ENCODE measurements around the gene YJEFN3. TPM values are rescaled to one million over a fixed set of nuclear protein-coding genes. Genes with fewer than 3 reads are reported as not detected.
A peak's percentile ranks its signal among the peaks of the same experiment; 100 is the strongest.

The YJEFN3 gene
- total and polyA plus RNA-seq, 10 of the 15 experiments (the other 5 are each of a cell fraction or from before 2014, with no cell fraction given) = 0.05 to 6.9 (median 3.5) TPM

DNA sequence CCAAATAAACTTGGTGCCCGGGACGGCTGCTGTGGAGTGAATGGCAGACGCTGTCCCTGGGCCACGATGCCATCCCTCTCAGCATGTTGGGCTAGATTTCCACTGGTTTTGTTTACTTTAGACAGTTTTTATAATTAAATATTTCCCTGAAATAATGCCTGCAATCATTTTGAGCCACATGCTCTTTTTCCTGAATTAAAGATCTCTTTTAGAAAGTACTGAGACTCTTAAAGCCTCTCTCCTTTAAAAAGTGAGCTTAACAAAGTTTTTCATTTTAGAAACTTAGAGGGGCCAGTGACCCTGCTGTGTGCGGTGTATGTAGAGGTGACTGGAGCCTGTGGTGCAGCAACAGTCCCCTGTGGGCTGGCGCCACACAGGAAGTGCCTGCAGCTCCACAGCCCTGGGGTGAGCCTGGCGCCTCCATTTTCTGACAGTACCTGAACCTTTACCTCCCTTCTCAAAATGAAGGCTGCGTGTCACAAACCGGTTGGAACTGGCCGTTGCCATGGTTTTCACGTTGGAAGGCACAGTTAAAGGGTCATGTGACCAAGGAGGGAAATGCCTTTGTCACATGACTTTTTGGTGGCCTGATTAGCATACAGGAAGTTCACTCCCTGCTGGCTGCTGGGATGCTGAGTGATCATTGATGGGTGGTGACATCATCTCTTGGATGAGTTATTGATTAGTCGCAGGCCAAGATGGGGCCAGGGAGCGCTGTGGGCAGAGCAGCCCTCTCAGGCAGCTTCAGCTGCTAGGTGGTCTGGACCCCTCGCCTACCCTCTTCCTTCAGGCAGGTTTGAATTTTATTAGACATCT, 39.6 kb upstream of the YJEFN3 start (continued):
- TF ChIP-seq, protein P1, sequence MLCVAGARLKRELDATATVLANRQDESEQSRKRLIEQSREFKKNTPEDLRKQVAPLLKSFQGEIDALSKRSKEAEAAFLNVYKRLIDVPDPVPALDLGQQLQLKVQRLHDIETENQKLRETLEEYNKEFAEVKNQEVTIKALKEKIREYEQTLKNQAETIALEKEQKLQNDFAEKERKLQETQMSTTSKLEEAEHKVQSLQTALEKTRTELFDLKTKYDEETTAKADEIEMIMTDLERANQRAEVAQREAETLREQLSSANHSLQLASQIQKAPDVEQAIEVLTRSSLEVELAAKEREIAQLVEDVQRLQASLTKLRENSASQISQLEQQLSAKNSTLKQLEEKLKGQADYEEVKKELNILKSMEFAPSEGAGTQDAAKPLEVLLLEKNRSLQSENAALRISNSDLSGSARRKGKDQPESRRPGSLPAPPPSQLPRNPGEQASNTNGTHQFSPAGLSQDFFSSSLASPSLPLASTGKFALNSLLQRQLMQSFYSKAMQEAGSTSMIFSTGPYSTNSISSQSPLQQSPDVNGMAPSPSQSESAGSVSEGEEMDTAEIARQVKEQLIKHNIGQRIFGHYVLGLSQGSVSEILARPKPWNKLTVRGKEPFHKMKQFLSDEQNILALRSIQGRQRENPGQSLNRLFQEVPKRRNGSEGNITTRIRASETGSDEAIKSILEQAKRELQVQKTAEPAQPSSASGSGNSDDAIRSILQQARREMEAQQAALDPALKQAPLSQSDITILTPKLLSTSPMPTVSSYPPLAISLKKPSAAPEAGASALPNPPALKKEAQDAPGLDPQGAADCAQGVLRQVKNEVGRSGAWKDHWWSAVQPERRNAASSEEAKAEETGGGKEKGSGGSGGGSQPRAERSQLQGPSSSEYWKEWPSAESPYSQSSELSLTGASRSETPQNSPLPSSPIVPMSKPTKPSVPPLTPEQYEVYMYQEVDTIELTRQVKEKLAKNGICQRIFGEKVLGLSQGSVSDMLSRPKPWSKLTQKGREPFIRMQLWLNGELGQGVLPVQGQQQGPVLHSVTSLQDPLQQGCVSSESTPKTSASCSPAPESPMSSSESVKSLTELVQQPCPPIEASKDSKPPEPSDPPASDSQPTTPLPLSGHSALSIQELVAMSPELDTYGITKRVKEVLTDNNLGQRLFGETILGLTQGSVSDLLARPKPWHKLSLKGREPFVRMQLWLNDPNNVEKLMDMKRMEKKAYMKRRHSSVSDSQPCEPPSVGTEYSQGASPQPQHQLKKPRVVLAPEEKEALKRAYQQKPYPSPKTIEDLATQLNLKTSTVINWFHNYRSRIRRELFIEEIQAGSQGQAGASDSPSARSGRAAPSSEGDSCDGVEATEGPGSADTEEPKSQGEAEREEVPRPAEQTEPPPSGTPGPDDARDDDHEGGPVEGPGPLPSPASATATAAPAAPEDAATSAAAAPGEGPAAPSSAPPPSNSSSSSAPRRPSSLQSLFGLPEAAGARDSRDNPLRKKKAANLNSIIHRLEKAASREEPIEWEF (IDR thresholded peaks at IDR 0.05; ENCODE audit: insufficient replicate concordance, low read depth, low read length) = no peak
- TF ChIP-seq NR2C1 (IDR thresholded peaks at IDR 0.05) = peak; percentile 67; the same call in 1 of the 2 replicates
- peak; percentile 67 for TF ChIP-seq CREM (IDR thresholded peaks at IDR 0.05; ENCODE audit: low read depth)
- TF ChIP-seq ETV6 (conservative IDR thresholded peaks at IDR 0.05 in 1 of 2, IDR thresholded peaks at IDR 0.05 in 1 of 2; ENCODE audit: borderline replicate concordance in 1 of 2, low read depth in 1 of 2) = no peak
- TF ChIP-seq, protein P2, sequence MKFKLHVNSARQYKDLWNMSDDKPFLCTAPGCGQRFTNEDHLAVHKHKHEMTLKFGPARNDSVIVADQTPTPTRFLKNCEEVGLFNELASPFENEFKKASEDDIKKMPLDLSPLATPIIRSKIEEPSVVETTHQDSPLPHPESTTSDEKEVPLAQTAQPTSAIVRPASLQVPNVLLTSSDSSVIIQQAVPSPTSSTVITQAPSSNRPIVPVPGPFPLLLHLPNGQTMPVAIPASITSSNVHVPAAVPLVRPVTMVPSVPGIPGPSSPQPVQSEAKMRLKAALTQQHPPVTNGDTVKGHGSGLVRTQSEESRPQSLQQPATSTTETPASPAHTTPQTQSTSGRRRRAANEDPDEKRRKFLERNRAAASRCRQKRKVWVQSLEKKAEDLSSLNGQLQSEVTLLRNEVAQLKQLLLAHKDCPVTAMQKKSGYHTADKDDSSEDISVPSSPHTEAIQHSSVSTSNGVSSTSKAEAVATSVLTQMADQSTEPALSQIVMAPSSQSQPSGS (IDR thresholded peaks at IDR 0.05; ENCODE audit: low read length) = peak; percentile 69
- no peak for TF ChIP-seq NFYB (IDR thresholded peaks at IDR 0.05; ENCODE audit: insufficient read depth, low read depth, low read length)
- no peak for TF ChIP-seq SIX5 (IDR thresholded peaks at IDR 0.05; ENCODE audit: low read depth, low read length, severe bottlenecking)
- 0 out of 2 replicates have a peak, but pooled peaks have one; percentile 40 for TF ChIP-seq IRF4 (IDR thresholded peaks at IDR 0.05; ENCODE audit: low read depth, low read length)
- no peak for TF ChIP-seq FOS (IDR thresholded peaks at IDR 0.05; ENCODE audit: borderline replicate concordance, extremely low read depth, insufficient read length)
- TF ChIP-seq, protein P3, sequence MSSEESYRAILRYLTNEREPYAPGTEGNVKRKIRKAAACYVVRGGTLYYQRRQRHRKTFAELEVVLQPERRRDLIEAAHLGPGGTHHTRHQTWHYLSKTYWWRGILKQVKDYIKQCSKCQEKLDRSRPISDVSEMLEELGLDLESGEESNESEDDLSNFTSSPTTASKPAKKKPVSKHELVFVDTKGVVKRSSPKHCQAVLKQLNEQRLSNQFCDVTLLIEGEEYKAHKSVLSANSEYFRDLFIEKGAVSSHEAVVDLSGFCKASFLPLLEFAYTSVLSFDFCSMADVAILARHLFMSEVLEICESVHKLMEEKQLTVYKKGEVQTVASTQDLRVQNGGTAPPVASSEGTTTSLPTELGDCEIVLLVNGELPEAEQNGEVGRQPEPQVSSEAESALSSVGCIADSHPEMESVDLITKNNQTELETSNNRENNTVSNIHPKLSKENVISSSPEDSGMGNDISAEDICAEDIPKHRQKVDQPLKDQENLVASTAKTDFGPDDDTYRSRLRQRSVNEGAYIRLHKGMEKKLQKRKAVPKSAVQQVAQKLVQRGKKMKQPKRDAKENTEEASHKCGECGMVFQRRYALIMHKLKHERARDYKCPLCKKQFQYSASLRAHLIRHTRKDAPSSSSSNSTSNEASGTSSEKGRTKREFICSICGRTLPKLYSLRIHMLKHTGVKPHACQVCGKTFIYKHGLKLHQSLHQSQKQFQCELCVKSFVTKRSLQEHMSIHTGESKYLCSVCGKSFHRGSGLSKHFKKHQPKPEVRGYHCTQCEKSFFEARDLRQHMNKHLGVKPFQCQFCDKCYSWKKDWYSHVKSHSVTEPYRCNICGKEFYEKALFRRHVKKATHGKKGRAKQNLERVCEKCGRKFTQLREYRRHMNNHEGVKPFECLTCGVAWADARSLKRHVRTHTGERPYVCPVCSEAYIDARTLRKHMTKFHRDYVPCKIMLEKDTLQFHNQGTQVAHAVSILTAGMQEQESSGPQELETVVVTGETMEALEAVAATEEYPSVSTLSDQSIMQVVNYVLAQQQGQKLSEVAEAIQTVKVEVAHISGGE (CRISPR knock-in tag; IDR thresholded peaks at IDR 0.05) = no peak
- no peak for TF ChIP-seq SMARCA5 (IDR thresholded peaks at IDR 0.05)
- TF ChIP-seq, protein P4, sequence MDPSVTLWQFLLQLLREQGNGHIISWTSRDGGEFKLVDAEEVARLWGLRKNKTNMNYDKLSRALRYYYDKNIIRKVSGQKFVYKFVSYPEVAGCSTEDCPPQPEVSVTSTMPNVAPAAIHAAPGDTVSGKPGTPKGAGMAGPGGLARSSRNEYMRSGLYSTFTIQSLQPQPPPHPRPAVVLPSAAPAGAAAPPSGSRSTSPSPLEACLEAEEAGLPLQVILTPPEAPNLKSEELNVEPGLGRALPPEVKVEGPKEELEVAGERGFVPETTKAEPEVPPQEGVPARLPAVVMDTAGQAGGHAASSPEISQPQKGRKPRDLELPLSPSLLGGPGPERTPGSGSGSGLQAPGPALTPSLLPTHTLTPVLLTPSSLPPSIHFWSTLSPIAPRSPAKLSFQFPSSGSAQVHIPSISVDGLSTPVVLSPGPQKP (IDR thresholded peaks at IDR 0.05; ENCODE audit: low read depth, low read length) = no peak
- TF ChIP-seq RUNX3 (IDR thresholded peaks at IDR 0.05; ENCODE audit: low read length) = peak; percentile 68
- TF ChIP-seq, protein P5, sequence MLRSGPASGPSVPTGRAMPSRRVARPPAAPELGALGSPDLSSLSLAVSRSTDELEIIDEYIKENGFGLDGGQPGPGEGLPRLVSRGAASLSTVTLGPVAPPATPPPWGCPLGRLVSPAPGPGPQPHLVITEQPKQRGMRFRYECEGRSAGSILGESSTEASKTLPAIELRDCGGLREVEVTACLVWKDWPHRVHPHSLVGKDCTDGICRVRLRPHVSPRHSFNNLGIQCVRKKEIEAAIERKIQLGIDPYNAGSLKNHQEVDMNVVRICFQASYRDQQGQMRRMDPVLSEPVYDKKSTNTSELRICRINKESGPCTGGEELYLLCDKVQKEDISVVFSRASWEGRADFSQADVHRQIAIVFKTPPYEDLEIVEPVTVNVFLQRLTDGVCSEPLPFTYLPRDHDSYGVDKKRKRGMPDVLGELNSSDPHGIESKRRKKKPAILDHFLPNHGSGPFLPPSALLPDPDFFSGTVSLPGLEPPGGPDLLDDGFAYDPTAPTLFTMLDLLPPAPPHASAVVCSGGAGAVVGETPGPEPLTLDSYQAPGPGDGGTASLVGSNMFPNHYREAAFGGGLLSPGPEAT (IDR thresholded peaks at IDR 0.05; ENCODE audit: low read depth) = peak; percentile 88

Measured in GM12878 (cell line).